PFSK-1 (cell line): ENCODE measurements around the gene SMIM43.

Experiments used
- FOXP2 ChIP-seq: optimal IDR thresholded peaks from 2 replicates; pipeline ENCODE3; 2011; ENCODE audit warnings: borderline replicate concordance, control low read depth, inconsistent platforms; ENCODE audit not compliant: insufficient read depth; ENCODE audit errors: extremely low read length, extremely low read depth
- POLR2AphosphoS5 ChIP-seq: IDR thresholded peaks from 2 replicates; pipeline ENCODE4 v1.6.1; 2012; ENCODE audit warnings: low read depth, mild to moderate bottlenecking, control low read depth, low read length, moderate library complexity
- REST ChIP-seq, 2 experiments: IDR thresholded peaks; 2 replicates each; pipeline versions ENCODE4 v1.6.1 to v1.8.0; 2011 to 2012; ENCODE audit warnings: low read depth in 2 of 2, low read length in 2 of 2, control low read depth in 1 of 2, inconsistent platforms in 1 of 2, mild to moderate bottlenecking in 1 of 2, moderate library complexity in 1 of 2; ENCODE audit not compliant: insufficient read depth in 1 of 2
- SIN3A ChIP-seq: IDR thresholded peaks from 2 replicates; pipeline ENCODE4 v1.6.1; 2012; ENCODE audit warnings: mild to moderate bottlenecking, low read length, moderate library complexity, borderline replicate concordance; ENCODE audit not compliant: insufficient read depth
- TAF1 ChIP-seq: IDR thresholded peaks from 2 replicates; pipeline ENCODE4 v1.6.1; 2012; ENCODE audit warnings: low read length, control low read depth, borderline replicate concordance; ENCODE audit not compliant: insufficient read depth

Gene SMIM43

DNA sequence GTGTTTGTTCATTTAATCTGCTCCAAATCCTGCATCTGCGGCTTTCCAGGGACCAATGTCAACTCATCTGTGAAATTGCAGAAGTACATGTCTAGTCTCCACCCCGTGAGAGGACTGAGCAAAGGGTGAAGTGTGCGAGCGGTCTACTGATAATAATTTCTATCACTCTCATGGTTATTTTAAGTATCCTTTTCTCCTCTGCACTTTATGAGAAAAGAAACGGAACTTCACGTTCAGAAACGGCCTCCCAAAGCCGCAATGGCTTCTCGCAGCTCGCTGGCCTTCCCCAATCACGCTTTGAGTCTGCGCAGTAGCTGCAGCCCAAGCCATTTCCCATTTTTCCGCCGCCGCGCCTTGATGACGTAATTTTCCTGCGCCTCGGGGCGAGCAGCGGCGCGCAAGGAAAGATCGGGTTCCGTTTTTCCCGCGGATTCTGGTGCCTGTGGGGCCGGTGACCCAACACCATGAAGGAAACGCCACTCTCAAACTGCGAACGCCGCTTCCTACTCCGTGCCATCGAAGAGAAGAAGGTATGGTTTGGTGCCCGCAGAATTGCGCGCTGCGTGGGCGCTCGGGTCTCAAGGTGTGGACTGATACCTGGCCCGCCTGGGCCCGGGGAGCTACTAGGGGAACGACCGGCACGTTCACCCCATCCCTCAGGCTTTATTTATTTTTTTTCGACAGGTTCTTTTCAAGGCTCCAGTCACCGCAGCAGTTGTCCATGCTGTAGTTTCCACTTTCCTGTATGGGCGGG lies 36.2 kb upstream of the SMIM43 start, which contains the start of gene EXOSC9:
Gene EXOSC9 (plus strand): TSS at position 363 of the 754 bp plus-strand sequence. CDS start 102 bp downstream, at position 465.
- TF ChIP-seq TAF1 (peak; percentile 81; the same call in 1 of the 2 replicates), POLR2AphosphoS5 (peak; percentile 89), FOXP2 (no peak), SIN3A (0 out of 2 replicates have a peak, but pooled peaks have one; percentile 56)

- TF ChIP-seq REST (IDR thresholded peaks at IDR 0.05; ENCODE audit: insufficient read depth in 1 of 2, low read depth in 2 of 2, low read length in 2 of 2) (no peak), SIN3A (no peak), TAF1 (no peak), FOXP2 (no peak), POLR2AphosphoS5 (no peak)
Measured at GRCh38 chr4:121800638-121800960, 35.6 kb upstream of the SMIM43 start.

DNA sequence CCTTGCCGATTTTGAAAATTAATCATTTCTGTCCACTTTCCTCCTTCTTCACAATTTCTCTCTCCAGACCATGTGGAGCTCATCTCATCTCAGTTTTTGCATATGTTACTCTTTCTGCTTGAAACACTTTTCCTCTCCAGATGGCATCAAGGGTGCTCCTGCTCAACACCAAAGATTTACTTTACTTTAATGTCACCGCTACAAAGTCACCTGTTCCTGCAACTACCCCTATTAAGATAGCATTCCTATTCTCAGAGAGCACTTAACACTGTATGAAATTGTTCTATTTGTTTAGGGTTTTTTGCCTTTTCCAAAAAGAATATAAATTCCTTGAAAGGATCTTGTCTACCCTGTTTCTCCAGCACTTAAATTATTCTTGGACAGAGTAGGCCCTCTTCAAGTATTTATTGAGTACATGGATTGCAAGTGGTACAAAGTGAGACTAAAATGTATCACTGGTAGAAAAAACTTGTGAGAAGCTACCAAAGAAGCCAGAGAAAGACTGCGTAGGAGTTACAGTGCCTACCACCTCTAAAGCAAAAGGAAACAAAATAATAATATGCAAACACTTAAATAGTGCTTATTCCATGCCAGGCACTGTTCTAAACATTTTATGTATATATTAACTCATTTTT lies 35.0 kb upstream of the SMIM43 start:
- no peak for TF ChIP-seq REST (IDR thresholded peaks at IDR 0.05; ENCODE audit: insufficient read depth in 1 of 2, low read depth in 2 of 2, low read length in 2 of 2)
- TF ChIP-seq FOXP2 = no peak
- no peak for TF ChIP-seq SIN3A
- TF ChIP-seq TAF1 = no peak
- TF ChIP-seq POLR2AphosphoS5 = no peak

DNA sequence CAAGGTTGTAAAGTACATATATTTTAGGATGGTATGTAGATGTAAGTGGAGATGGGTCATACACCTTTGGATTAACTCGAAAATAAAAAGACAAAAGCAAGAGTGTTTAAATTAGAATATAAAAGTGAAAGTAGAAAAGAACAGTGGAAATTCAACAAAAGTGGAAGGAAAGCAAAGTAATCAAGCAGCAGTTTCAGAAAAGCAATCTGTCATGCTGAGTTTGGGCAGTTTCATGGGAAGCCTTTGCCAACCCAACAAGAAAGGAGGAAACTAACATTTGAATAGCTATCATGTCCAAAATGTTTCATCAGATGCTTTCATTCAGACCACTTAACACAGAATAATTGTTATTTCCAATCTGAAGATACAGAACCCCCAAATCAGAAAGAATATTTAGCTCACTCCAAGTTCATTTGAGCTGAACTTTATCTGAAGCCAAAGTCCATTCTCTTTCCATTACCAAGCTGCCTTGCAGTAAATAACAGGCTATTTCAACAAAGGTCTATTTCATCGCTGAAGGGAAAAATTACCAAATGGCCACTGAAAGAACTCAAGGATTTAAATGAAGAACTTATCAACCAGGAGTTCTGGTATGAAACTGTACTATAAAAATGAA lies 34.4 kb upstream of the SMIM43 start:
- TF ChIP-seq FOXP2 = no peak
- no peak for TF ChIP-seq POLR2AphosphoS5
- no peak for TF ChIP-seq TAF1
- no peak for TF ChIP-seq REST (IDR thresholded peaks at IDR 0.05; ENCODE audit: insufficient read depth in 1 of 2, low read depth in 2 of 2, low read length in 2 of 2)

GRCh38 chr4:121796283-121796682 lies 31.3 kb upstream of the SMIM43 start:
- TF ChIP-seq SIN3A = no peak
